Activated T-cell treated with anti-CD3 and anti-CD28 coated beads for 24 hours (primary cell): ENCODE data around the gene GCKR.
"Not testable (repeated sequence)": the region's sequence is repeated elsewhere in the genome, so short reads cannot be mapped to it uniquely, and the experiment has no call there.

Source experiments
- DNase-seq: peaks from one replicate; pipeline ENCODE4 v3.0.0-alpha.2; 2020; ENCODE audit warnings: low read depth

Gene GCKR

DNA sequence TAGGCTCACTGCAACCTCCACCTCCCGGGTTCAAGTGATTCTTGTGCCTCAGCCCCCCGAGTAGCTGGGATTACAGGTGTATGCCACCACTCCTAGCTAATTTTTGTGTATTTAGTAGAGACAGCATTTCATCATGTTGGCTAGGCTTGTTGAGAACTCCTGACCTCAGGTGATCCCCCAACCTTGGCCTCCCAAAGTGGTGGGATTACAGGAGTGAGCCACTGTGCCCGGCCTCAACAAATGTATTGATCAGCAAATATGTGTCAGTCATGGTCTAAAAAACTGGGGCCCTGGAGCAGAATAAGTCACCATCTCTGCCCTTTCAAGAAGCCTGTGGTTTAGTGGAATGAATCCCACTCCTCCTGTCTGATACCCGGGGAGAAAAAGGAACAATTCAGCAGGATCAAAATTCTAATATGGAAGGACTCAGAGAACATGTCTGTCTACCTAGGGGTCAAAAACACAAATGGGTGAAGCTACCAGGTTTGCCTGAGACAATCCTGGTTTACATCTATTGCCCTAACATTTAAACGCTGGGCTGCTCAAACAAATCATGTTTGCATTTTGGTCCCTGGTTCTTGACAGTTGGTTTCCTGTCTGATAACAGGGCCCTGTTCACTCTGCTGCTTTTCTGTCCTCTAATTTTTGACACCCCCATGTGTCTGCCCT, 21.6 kb downstream of the GCKR start:
- no peak for DNase-seq

DNA sequence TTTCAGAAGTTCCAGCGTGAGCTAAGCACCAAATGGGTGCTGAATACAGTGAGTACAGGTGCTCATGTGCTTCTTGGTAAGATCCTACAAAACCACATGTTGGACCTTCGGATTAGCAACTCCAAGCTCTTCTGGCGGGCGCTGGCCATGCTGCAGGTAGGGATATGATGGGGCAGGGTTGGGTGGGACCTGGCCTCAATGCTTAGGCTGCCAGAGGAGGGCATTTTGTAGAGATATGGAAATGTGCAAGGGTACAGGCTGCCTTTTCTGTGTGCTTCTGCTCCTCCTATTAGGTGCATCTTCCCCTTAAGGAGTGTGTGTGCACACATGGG, 22.1 kb downstream of the GCKR start:
- no peak for DNase-seq

DNA sequence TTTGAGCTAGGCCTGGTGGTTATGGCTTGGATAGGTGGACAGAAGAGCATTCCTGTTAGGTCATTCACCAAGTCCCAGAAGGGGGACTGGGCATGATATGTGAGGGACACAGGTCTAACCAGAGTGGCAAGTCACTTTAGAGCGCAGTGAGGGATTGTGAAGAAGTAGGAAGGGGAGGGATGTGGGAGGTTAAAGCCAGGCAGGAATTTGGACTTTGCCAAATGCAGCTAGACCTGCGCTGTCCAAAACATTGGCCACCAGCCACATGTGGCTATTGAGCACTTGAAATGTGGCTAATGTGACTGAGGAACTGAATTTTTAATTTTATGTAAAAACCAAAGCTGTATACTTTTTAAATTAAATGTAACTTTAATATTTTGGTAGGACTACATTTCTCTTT, 23.7 kb downstream of the GCKR start:
- DNase-seq, result no peak

DNA sequence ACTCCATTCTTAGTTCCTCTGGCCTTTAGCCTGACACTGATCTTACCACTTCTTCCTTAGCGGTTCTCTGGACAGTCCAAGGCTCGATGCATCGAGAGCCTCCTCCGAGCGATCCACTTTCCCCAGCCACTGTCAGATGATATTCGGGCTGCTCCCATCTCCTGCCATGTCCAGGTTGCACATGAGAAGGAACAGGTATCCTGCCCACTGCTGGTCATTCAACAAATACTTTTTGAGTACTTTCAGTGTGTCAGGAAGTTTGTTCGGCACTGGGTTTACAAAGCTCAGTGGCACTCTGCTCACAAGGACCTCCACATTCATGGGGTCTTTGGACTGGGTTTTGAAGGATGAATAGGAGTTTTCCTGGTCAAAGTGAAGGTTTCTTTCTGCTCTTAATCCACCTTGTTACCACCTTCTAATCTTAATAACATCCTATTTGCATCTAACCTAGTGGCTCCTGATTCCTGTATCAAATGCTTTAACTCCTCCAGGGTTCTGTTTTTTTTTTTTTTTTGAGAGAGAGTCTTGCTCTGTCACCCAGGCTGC, 25.8 kb downstream of the GCKR start:
- DNase-seq, result no peak

DNA sequence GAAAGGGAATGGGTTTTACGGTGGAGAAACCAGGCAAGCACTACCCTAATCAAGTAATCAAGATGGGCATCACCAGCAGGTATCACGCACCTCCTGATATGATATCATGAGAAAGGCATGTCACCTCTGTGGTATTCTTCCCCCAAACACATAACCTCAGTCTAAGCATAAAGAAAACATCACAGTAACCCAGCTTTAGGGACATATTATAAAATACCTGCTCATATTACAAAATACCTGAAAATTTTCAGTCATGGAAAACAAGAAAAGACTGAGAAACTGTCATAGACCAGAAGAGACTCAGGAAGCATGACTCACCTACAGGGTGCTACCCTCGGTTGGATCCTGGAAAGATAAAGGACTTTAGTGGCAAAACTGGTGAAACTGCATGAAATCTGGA, 30.5 kb downstream of the GCKR start:
- DNase-seq, result no peak

DNA sequence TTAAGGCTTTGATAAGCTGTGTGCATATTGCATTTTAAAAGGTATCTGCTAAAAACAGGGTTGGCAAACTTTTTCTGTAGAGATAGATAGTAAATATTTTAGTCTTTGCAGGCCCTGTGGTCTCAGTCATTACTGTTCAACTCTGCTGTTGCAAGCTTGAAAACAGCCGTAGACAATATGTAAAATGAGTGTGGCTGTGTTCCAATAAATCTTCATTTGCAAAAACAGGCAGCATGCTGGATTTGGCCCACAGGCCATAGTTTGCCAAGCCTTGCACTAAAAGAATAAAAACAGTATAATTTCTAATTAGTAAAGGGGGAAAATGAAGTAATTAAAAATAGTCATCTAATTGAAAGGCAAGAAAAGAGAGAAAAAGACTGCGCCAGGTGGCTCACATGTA, 35.3 kb downstream of the GCKR start:
- DNase-seq, result no peak

DNA sequence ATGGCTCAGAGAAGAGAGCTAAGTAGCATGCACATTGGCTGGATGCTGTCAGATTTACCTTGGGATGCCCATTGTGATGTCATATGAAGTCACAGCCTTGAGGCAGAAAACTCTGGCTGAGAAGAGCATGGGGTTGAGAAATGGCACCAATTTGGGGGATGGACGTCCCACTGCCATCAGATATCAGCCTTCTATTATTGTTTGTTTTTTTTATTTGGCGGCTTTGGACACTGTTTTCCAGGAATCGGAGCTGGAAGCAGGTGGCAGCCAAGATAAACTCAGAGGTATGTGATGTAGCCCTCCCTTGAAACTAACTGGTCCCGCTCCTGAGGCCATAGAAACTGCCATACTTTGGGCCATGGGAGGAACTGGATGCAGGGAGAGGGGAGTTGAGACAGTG, 40.6 kb downstream of the GCKR start:
- no peak for DNase-seq

DNA sequence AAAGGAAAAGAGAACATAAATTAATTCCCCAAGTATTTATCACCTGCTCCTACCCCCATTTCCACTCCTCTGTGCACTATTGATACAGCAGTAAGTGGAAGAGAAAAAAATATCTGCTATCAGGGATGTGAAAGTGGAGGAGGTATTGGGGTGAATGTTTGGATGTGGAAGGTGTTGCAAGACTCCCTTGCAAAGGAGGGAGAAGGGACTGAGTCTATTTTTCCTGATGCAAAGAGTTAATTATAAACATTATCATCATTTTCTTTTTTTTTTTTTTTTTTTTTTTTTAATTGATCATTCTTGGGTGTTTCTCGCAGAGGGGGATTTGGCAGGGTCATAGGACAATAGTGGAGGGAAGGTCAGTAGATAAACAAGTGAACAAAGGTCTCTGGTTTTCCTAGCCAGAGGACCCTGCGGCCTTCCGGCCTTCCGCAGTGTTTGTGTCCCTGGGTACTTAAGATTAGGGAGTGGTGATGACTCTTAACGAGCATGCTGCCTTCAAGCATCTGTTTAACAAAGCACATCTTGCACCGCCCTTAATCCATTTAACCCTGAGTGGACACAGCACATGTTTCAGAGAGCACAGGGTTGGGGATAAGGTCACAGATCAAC, 42.3 kb downstream of the GCKR start:
- not testable (repeated sequence) for DNase-seq

DNA sequence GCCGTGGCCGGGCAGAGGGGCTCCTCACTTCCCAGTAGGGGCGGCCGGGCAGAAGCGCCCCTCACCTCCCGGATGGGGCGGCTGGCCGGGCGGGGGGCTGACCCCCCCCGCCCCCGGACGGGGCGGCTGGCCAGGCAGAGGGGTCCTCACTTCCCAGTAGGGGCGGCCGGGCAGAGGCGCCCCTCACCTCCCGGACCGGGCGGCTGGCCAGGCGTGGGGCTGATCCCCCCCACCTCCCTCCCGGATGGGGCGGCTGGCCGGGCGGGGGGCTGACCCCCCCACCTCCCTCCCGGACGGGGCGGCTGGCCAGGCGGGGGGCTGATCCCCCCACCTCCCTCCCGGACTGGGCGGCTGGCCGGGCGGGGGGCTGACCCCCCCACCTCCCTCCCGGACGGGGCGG, 43.0 kb downstream of the GCKR start:
- not testable (repeated sequence) for DNase-seq

DNA sequence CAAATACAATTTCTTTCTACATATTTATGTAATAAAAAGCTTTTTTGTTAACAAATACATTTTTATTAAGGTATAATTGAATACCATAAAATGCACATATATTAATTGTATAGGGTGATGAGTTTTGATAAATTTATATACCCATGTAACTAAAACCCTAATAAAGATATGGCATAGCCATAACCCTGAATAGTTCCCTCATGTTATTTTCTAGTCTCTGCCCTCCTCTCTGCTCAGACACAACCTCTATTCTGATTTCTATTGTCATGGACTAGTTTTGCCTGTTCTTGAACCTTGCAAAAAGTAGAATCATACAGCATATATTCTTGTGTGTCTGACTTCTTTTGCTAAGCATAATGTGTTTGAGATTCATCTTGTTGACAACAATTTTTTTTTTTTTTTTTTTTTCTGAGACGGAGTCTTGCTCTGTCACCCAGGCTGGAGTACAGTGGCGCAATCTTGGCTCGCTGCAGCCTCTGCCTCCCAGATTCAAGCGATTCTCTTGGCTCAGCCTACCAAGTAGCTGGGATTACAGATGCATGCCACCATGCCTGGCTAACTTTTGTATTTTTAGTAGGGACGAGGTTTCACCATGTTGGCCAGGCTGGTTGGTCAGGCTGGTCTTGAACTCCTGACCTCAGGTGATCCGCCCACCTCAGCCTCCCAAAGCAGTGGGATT, 47.6 kb downstream of the GCKR start:
- DNase-seq, result no peak

DNA sequence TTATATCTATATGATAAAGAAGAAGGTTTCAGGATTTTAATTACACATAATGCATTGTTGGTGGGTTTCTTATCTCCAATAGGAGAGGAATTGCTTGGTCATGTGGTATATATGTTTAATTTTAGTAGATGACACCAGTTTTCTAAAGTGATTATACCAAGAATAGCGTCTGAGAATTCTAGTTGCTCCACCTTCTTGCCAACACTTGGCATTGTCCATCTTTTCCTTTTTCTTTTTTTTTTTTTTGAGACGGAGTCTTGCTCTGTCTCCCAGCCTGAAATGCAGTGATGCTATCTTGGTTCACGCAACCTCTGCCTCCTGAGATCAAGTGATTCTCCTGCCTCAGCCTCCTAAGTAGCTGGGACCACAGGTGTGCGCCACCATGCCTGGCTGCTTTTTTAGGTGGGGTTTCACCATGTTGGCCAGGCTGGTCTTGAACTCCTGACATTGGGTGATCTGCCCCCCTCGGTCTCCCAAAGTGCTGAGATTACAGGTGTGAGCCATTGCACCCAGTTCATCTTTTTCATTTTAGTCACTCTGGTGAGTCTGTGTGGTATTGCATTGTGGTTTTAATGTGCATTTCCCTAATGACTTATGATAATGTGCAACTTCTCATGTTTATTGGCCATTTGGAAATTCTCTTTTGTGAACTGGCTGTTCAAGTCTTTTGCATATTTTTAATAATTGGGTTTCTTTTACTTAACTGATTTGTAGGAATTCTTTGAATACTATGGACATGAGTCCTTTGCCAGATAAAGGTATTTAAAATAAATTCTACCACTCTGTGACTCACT, 48.9 kb downstream of the GCKR start:
- DNase-seq, result no peak

DNA sequence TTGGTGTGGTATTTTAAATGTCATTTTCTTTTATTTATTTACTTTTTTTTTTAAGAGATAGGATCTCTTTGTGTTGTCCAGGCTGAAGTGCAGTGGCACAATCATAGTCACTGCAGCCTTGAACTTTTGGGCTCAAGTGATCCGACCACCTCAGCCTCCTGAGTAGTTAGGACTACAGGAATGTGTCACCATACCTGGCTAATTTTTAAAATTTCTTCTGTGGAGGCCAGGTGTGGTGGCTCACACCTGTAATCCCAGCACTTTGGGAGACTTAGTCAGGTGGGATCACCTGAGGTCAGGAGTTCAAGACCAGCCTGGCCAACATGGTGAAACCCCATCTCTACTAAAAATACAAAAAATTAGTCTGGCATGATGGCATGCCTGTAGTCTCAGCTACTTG, 52.7 kb downstream of the GCKR start:
- DNase-seq, result no peak

DNA sequence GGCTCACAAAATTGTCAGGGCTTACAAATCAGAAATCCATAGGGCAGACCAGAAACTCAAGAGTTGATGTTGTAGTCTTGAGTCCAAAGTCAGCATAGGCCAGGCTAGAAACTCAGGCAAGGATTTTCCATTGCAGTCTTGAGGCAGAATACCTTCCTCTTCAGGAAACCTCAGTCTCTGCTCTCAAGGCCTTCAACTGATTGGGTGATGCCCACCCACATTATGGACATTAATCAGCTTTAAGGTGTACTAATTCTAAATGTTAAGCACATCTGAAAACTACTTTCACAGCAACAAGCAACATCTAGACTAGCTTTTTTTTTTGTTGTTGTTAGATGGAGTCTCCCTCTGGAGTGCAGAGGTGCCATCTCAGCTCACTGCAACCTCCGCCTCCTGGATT, 54.9 kb downstream of the GCKR start:
- DNase-seq, result no peak

DNA sequence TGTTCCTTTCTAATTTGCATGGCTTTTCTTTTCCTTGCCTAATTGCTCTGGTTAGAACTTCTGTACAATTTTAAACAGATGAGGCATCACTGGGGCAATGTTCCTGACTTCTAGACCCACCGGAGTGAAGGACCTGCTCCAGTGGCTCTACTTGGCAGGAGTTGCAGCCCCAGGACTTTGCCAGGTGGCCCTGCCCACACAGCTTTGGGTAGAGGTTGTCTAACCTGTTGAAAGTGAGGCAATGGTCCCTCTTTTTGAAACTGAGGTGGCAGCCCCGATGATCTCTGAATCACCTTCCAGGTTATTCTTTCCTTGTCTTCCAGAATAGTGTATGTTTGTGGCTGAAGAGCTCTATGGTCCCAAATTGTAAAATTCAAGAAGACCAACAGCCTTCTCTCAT, 56.3 kb downstream of the GCKR start:
- DNase-seq, result no peak

DNA sequence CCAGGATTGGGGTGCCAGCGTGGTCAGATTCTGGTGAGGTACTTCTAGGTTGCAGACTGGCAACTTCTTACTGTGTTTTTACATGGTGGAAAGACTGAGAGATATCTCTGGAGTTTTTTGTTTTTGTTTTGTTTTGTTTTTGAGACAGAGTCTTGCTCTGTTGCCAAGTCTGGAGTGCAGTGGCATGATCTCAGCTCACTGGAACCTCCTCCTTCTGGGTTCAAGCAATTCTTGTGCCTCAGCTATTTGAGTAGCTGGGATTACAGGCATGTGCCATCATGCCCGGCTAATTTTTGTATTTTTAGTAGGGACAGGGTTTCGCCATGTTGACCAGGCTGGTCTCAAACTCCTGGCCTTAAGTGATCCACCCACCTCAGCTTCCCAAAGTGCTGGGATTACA, 57.8 kb downstream of the GCKR start:
- DNase-seq, result not testable (repeated sequence)

DNA sequence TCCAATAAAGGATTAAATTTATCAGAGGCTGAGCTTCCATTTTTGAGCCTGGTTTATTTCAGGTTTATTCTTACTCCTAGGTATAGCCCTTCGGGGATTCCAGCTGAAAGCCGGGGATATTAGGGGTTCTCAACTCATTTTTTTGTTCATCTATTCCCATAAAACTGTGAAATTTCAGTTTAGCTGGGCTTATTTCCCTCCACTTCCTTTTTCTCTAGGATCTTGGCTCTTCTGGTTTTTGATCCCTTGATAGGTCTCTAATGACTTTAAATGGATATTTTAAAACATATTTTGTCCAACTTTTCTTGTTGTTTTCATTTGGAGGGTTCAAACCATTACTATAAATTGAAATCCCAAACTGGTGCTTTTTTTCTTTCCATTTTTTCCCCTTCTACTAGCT, 62.6 kb downstream of the GCKR start:
- no peak for DNase-seq

DNA sequence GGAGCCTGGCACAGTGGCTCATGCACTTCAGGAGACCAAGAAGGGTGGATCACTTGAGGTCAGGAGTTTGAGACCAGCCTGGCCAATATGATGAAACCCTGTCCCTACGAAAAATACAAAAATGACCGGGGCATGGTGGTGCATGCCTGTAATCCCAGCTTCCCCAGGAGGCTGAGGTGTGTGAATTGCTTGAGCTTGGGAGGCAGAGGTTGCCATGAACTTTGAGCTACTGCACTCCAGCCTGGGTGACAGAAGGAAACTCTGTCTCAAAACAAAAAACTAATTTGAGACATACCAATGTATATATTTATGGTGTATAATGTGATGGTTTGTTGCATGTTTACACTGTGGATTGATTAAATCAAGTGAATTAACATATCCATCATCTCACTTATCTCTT, 64.4 kb downstream of the GCKR start:
- no peak for DNase-seq

DNA sequence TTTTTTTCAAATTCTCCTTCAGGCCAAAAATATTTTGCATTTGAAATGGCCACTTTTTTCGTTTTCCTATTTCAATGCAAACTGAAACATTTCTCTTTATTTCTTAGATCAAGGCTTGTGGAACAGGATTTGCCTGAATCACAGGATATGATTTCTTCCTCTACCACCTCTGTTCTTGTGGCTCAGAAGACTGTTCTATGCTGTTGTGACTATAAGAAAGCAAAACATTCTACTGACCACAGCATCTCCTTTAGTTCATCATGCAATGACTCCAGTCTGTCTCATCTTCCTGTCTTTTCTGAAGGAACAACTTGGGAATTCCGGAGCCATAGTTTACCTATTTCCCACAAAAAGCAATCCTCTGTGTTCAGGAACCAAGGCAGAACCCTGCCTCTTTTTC, 70.0 kb downstream of the GCKR start:
- DNase-seq, result no peak

DNA sequence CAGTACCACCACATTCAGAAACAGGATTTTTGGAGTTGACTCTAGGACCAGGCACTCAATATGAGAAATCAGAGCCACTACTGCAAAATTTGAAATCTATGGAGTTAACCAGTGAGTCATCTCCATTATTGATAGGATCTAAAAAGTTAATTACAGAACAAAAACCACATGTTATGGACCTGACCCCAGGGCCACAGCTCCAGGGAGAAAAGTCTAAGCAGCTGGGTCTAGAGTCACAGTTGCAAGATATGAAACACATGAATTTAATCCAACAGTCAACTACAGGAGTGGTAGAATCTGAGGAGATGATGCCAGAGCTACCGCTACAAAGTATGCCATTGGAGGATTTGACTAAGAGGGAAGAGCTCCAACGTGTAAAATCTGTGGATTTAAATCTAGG, 72.8 kb downstream of the GCKR start:
- no peak for DNase-seq

DNA sequence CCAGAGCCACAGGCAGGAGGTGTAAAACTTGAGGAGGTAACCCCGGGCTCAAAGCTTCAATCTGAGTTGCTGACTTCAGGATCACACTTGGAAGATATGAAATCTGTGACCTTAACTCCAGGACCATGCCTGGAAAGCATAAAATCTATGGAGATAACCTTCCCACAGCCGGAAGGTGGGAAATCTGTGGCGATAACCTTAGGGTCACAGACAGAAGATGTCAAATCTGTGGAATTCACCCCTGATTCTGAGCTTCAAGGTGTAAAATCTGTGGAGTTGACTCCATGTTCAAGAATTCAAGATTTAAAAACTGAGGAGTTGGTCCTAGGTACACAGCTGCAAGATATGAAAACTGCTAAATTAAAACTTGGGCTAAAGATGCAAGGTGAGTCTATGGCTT, 74.6 kb downstream of the GCKR start:
- no peak for DNase-seq

DNA sequence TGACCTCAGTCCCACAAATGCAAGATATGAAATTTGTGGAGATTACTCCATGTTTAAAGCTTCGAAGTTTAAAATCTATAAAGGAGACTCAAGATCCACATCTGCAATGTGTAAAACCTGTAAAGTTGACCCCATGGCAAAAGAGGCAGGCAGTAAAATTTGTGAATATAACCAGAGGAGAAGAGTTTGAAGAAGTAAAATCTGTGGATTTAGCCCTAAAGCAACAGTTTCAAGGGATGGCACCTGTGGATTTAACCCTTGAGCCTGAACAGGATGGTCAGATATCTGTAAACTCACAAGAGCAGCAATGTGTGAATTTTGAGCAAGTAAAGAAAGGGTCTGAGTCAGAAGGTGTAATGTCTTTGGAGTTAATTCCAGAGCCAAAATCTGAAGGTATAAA, 75.0 kb downstream of the GCKR start:
- no peak for DNase-seq

DNA sequence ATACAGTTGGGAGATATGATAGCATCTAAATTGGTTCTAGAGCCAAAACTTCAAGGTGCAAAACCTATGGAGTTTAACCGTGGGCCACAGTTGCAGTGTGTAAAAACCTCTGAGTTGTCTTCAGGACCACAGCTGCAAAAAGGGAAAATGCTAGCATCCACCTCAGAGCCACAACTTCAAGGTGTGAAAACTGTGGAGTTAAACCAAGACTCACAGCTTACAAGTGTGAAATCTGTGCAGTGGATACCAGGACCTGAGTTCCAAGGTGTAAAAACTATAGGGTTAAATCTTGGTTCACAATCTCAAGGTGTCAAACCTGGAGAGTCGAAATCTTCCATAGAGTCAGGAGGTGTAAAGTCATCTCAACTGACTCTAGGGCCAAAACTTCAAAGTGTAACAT, 75.8 kb downstream of the GCKR start:
- DNase-seq, result no peak

DNA sequence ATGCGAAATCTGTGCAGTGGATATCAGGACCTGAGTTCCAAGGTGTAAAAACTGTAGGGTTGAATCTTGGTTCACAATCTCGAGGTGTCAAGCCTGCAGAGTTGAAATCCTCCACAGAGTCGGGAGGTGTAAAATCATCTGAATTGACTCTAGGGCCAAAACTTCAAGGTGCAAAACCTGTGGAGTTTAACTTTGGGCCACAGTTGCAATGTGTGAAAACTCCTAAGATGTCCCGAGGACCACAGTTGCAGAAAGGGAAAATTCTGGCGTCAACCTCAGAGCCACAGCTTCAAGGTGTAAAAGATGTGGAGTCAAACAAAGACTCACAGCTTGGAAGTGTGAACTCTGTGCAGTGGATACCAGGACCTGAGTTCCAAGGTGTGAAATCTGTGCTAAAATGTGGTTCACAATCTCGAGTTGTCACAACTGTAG, 76.4 kb downstream of the GCKR start:
- no peak for DNase-seq
